ENCODE measurements around the gene NAALADL1.

GRCh38 chr11:65026810-65027209 lies 31.5 kb downstream of the NAALADL1 start:
- TF ChIP-seq POLR2A (IDR thresholded peaks at IDR 0.05; ENCODE audit: low read length) = no peak
- TF ChIP-seq GATA1 (IDR thresholded peaks at IDR 0.05; ENCODE audit: low read depth, low read length) = no peak

All from erythroblast (primary cell).